Sigmoid colon (tissue), 7 donors: ENCODE results near the gene ANTXRL. TPM values are rescaled to one million over a fixed set of nuclear protein-coding genes. Genes with fewer than 3 reads are reported as not detected.
"Not testable (repeated sequence)": the region's sequence is repeated elsewhere in the genome, so short reads cannot be mapped to it uniquely, and the experiment has no call there.

ENCODE experiments used
- DNase-seq: peaks from one replicate; pipeline ENCODE4 v3.0.0-alpha.2; 2019
- H3K27ac ChIP-seq, 4 donors: fragments of 200-600 bp; sonication (generic); one replicate each; pipeline ENCODE4 v1.5.1; 2016 to 2019; ENCODE audit warnings: mild to moderate bottlenecking in 1 of 4
- H3K27me3 ChIP-seq, 3 donors: fragments of 200-600 bp; sonication (generic); one replicate each; pipeline ENCODE4 v1.5.1; 2019; ENCODE audit warnings: mild to moderate bottlenecking in 1 of 3
- H3K36me3 ChIP-seq, 4 donors: fragments of 200-600 bp; sonication (generic); one replicate each; pipeline ENCODE4 v1.5.1; 2016 to 2019
- H3K4me1 ChIP-seq, 4 donors: fragments of 200-600 bp; sonication (generic); one replicate each; pipeline ENCODE4 v1.5.1; 2017 to 2019
- H3K4me3 ChIP-seq, 4 donors: fragments of 200-600 bp; sonication (generic); one replicate each; pipeline ENCODE4 v1.5.1; 2017 to 2019; ENCODE audit warnings: mild to moderate bottlenecking in 2 of 4, moderate library complexity in 1 of 4
- H3K9me3 ChIP-seq, 4 donors: fragments of 200-600 bp in 3 of 4; sonication (generic) in 3 of 4; one replicate each; pipeline versions ENCODE4 v1.5.1 to v1.6.1; 2013 to 2019
- CTCF ChIP-seq, 4 experiments: fragments of 450-650 bp in 3 of 4; fragments of 200-600 bp in 1 of 4; IDR thresholded peaks; one replicate each; pipeline ENCODE4 v1.5.1; 2016 to 2019; ENCODE audit warnings: antibody characterized with exemption in 4 of 4, mild to moderate bottlenecking in 3 of 4, moderate library complexity in 2 of 4
- EP300 ChIP-seq, 4 donors: sonication (generic); formaldehyde crosslinking; IDR thresholded peaks; one replicate each; pipeline ENCODE4 v1.6.1; 2017; ENCODE audit warnings: antibody characterized with exemption in 4 of 4
- POLR2A ChIP-seq, 2 donors: fragments of 450-650 bp; IDR thresholded peaks; one replicate each; pipeline ENCODE4 v1.6.1; 2016; ENCODE audit warnings: antibody characterized with exemption in 2 of 2, mild to moderate bottlenecking in 2 of 2, moderate library complexity in 2 of 2
- POLR2AphosphoS5 ChIP-seq, 4 donors: sonication (generic); formaldehyde crosslinking; IDR thresholded peaks; one replicate each; pipeline ENCODE4 v1.6.1; 2017; ENCODE audit warnings: antibody characterized with exemption in 4 of 4
- WGBS, 2 donors: extraction: QIAGEN DNeasy Blood & Tissue Kit; methylation state at CpG; one replicate each; pipeline ENCODE4 v1.1.7; 2013; 5-methylcytosine and 5-hydroxymethylcytosine counted together
- intact Hi-C: fragments of 100-400 bp; cut with DNase I; formaldehyde crosslinking; loops from one replicate; pipeline ENCODE4 v1.15.1; 2023
- polyA plus RNA-seq, 3 donors: library from polyadenylated mRNA; stranded (reverse); fragments of 200-250 nt; gene quantifications; one replicate each; pipeline ENCODE4 v1.2.3, GENCODE V29; 2013
- total RNA-seq, 4 donors: library from RNA; depleted of rRNA; stranded (reverse); fragments of >200 nt; gene quantifications; one replicate each; pipeline ENCODE4 v1.1.0, GENCODE V29; 2016
- donor health status: healthy with polysubstance abuse.
- donor health status: Bipolar disorder and iron deficiency.
- donor health status: healthy.

ANTXRL gene
- total and polyA plus RNA-seq, 7 donors: not detected

GRCh38 chr10:46263831-46264268 is 22.9 kb upstream of the ANTXRL start:
- H3K27ac ChIP-seq: no peak overlapping the region
- DNase-seq: no peak
- no peaks in the 10 kb centered on the region for H3K9me3 ChIP-seq
- intact Hi-C loops: no loop called here
- no peak for TF ChIP-seq EP300 (IDR thresholded peaks at IDR 0.05)
- no peak for TF ChIP-seq POLR2A (IDR thresholded peaks at IDR 0.05)
- TF ChIP-seq CTCF (IDR thresholded peaks at IDR 0.05): no peak
- no peak for TF ChIP-seq POLR2AphosphoS5 (IDR thresholded peaks at IDR 0.05)
- WGBS, 2 donors: 77 to 94% methylated on average over 6 of the region's 6 CpGs
- H3K36me3 ChIP-seq: no peaks in the 10 kb centered on the region
- H3K27me3 ChIP-seq: no peaks in the 10 kb centered on the region
- H3K4me1 ChIP-seq: no peaks in the 10 kb centered on the region
- no peak overlapping the region for H3K4me3 ChIP-seq

GRCh38 chr10:46264336-46264735 is 22.5 kb upstream of the ANTXRL start:
- intact Hi-C loops: no loop called here
- Histone ChIP-seq H3K27me3 (no peaks in the 10 kb centered on the region), H3K9me3 (no peaks in the 10 kb centered on the region), H3K27ac (no peak overlapping the region), H3K36me3 (no peaks in the 10 kb centered on the region), H3K4me3 (no peak overlapping the region), H3K4me1 (no peaks in the 10 kb centered on the region)
- 77 to 86% methylated on average over 5 of the region's 5 CpGs for WGBS, 2 donors
- TF ChIP-seq EP300 (IDR thresholded peaks at IDR 0.05) (no peak), POLR2AphosphoS5 (IDR thresholded peaks at IDR 0.05) (no peak), CTCF (IDR thresholded peaks at IDR 0.05) (no peak), POLR2A (IDR thresholded peaks at IDR 0.05) (no peak)
- DNase-seq: no peak

- Histone ChIP-seq H3K9me3 (no peaks in the 10 kb centered on the region), H3K27me3 (no peaks in the 10 kb centered on the region), H3K27ac (no peak overlapping the region), H3K4me1 (no peaks in the 10 kb centered on the region), H3K36me3 (no peaks in the 10 kb centered on the region), H3K4me3 (no peak overlapping the region)
- WGBS, 2 donors: 90 to 93% methylated on average over 8 of the region's 8 CpGs
- DNase-seq: no peak
- intact Hi-C loops: no loop called here
- TF ChIP-seq CTCF (IDR thresholded peaks at IDR 0.05) (no peak), POLR2AphosphoS5 (IDR thresholded peaks at IDR 0.05) (no peak), POLR2A (IDR thresholded peaks at IDR 0.05) (no peak), EP300 (IDR thresholded peaks at IDR 0.05) (no peak)
Measured at GRCh38 chr10:46264737-46265368, 21.9 kb upstream of the ANTXRL start.

GRCh38 chr10:46265566-46266305 is 21.1 kb upstream of the ANTXRL start:
- H3K27me3 ChIP-seq, H3K9me3 ChIP-seq, intact Hi-C loops, H3K27ac ChIP-seq, DNase-seq, H3K4me1 ChIP-seq, H3K36me3 ChIP-seq, H3K4me3 ChIP-seq: not testable (repeated sequence)
- 78 to 81% methylated on average over 6 of the region's 6 CpGs for WGBS, 2 donors

- TF ChIP-seq EP300 (IDR thresholded peaks at IDR 0.05): no peak
- TF ChIP-seq POLR2AphosphoS5 (IDR thresholded peaks at IDR 0.05): no peak
- no peak for TF ChIP-seq POLR2A (IDR thresholded peaks at IDR 0.05)
- no peak for TF ChIP-seq CTCF (IDR thresholded peaks at IDR 0.05)
- Histone ChIP-seq H3K27ac (no peak overlapping the region), H3K27me3 (no peaks in the 10 kb centered on the region), H3K9me3 (no peaks in the 10 kb centered on the region), H3K4me1 (no peaks in the 10 kb centered on the region), H3K36me3 (no peaks in the 10 kb centered on the region), H3K4me3 (no peak overlapping the region)
- 79 to 85% methylated on average over 21 of the region's 21 CpGs for WGBS, 2 donors
- DNase-seq: no peak
- intact Hi-C loops: no loop called here
Measured at GRCh38 chr10:46266306-46266985, 20.4 kb upstream of the ANTXRL start.
